HepG2 (cell line): ENCODE results near the gene INAFM1. TPM values are rescaled to one million over a fixed set of nuclear protein-coding genes. Genes with fewer than 3 reads are reported as not detected.

ENCODE experiments used
- ARID2 ChIP-seq: sonication (generic); formaldehyde crosslinking; IDR thresholded peaks from 2 replicates; pipeline ENCODE4 v1.8.1; 2022; ENCODE audit warnings: mild to moderate bottlenecking, missing genetic modification reagents, borderline replicate concordance
- ARID3A ChIP-seq: IDR thresholded peaks from 2 replicates; pipeline ENCODE4 v1.6.1; 2012; ENCODE audit warnings: low read depth, low read length, improper control_type of control experiment
- ATAD3A ChIP-seq: sonication (generic); formaldehyde crosslinking; IDR thresholded peaks from 2 replicates; pipeline ENCODE4 v1.4.0; 2020; ENCODE audit warnings: missing genetic modification reagents
- BCL3 ChIP-seq: sonication (generic); formaldehyde crosslinking; IDR thresholded peaks from 2 replicates; pipeline ENCODE4 v1.5.1; 2020; ENCODE audit warnings: mild to moderate bottlenecking, missing genetic modification reagents, moderate library complexity
- KDM5B ChIP-seq: sonication (generic); formaldehyde crosslinking; IDR thresholded peaks from 2 replicates; pipeline ENCODE4 v1.4.0; 2020; ENCODE audit warnings: missing genetic modification reagents, mild to moderate bottlenecking, borderline replicate concordance
- KMT2A ChIP-seq: sonication (generic); formaldehyde crosslinking; IDR thresholded peaks from 2 replicates; pipeline ENCODE4 v1.4.0; 2020; ENCODE audit warnings: missing genetic modification reagents
- MED13 ChIP-seq: sonication (generic); formaldehyde crosslinking; IDR thresholded peaks from 2 replicates; pipeline ENCODE4 v1.5.0; 2020; ENCODE audit warnings: missing genetic modification reagents
- MEF2D ChIP-seq: sonication (generic); formaldehyde crosslinking; IDR thresholded peaks from 2 replicates; pipeline ENCODE4 v1.5.1; 2020; ENCODE audit warnings: mild to moderate bottlenecking, missing genetic modification reagents
- MTA1 ChIP-seq: sonication (generic); formaldehyde crosslinking; IDR thresholded peaks from 2 replicates; pipeline ENCODE4 v1.4.0; 2020; ENCODE audit warnings: missing genetic modification reagents, mild to moderate bottlenecking, borderline replicate concordance
- PBX3 ChIP-seq: sonication (generic); formaldehyde crosslinking; IDR thresholded peaks from 2 replicates; pipeline ENCODE4 v1.8.1; 2023; ENCODE audit warnings: missing genetic modification reagents, inconsistent platforms, borderline replicate concordance
- PHB2 ChIP-seq: fragments of 450-650 bp; IDR thresholded peaks from 2 replicates; pipeline ENCODE4 v1.6.1; 2018; ENCODE audit not compliant: partially characterized antibody
- SP2 ChIP-seq: sonication (generic); formaldehyde crosslinking; IDR thresholded peaks from 2 replicates; pipeline ENCODE4 v1.5.1; 2020; ENCODE audit warnings: mild to moderate bottlenecking, missing genetic modification reagents
- ZBTB26 ChIP-seq: IDR thresholded peaks from 2 replicates; pipeline ENCODE4 v1.6.1; 2016; ENCODE audit warnings: missing compliant biosample characterization, missing genetic modification reagents, borderline replicate concordance
- ZNF280D ChIP-seq: sonication (generic); formaldehyde crosslinking; IDR thresholded peaks from 2 replicates; pipeline ENCODE4 v1.5.1; 2020; ENCODE audit warnings: mild to moderate bottlenecking, missing genetic modification reagents
- ZNF570 ChIP-seq: sonication (generic); formaldehyde crosslinking; IDR thresholded peaks from 2 replicates; pipeline ENCODE4 v1.4.0; 2020; ENCODE audit warnings: mild to moderate bottlenecking, missing genetic modification reagents, borderline replicate concordance
- ZNF703 ChIP-seq: sonication (generic); formaldehyde crosslinking; IDR thresholded peaks from 2 replicates; pipeline ENCODE4 v1.5.1; 2020; ENCODE audit warnings: missing genetic modification reagents, mild to moderate bottlenecking, moderate library complexity, borderline replicate concordance
- polyA plus RNA-seq, 8 experiments: library from polyadenylated mRNA; depleted of rRNA in 3 of 8; stranded (reverse) in 7 of 8; unstranded in 1 of 8; fragments of >200 nt; fragmentation: Illumina TruSeq in 4 of 8; extraction: Trizol in 4 of 8; gene quantifications; 2 replicates each; pipeline versions ENCODE4 v1.2.1 to v1.2.3, GENCODE V29; 2011 to 2016; ENCODE audit warnings: low read depth in 4 of 8, missing spikeins in 1 of 8, mixed read lengths in 1 of 8; ENCODE audit not compliant: insufficient read depth in 1 of 8
- total RNA-seq, 5 experiments: library from RNA; depleted of rRNA; stranded (reverse); fragments of >200 nt; fragmentation: Illumina TruSeq; extraction: Trizol; gene quantifications; 2 replicates each; pipeline ENCODE4 v1.2.3, GENCODE V29; 2016; ENCODE audit warnings: low read depth in 1 of 5
- TF ChIP-seq, protein P1 (sequence below): IDR thresholded peaks from 2 replicates; pipeline ENCODE4 v1.6.1; 2016; ENCODE audit warnings: missing genetic modification reagents, missing compliant biosample characterization

Gene INAFM1
- total and polyA plus RNA-seq, 2 of the 13 experiments (the other 11 are each of a cell fraction or from before 2014, with no cell fraction given): 0.88 to 1.9 TPM

DNA sequence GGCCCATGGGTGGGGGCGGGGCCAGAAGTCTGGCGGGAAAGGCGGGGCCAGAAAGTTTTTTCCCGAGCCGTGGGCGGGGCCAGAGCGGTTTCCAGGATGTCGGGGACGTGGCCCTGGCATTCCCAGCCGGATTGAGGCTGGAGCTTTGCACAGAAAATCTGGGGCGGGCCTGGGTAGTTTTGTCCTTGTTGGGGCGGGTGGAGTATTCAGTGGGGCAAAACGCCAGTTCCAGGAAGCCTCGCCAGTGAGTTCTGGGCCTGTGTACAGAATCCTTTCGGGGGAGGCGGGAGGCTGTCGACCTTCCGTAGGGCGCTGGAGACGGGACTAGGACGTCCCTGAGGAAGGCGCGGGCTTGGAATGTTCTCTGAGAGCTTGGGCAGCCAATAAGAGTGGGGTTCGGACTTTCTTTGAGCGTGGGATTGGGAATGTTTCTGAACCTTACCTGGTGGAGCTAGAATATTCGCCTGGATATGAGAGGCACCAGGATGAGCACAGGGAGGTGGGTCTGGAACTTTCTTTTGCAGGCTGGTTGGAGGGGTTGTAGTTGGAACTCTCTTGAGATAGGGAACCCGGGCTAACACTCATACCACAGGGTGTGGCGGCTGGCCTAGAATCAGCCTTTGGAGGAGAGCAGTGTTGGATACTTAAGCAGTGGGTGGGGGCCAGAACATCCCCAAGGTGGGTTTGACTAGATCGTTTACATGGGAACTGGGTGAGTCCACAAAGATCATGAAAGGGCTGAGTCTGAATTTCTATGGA lies 17.1 kb upstream of the INAFM1 start (continued):
- TF ChIP-seq ZNF280D (CRISPR knock-in tag) (no peak), ARID3A (no peak; the same call in 1 of the 2 replicates), ZNF570 (0 out of 2 replicates have a peak, but pooled peaks have one; percentile 46), ZNF703 (CRISPR knock-in tag) (no peak), PHB2 (no peak), KMT2A (CRISPR knock-in tag) (no peak), SP2 (CRISPR knock-in tag) (no peak), BCL3 (CRISPR knock-in tag) (no peak), ZBTB26 (CRISPR knock-in tag) (no peak), KDM5B (peak; percentile 74; the same call in 1 of the 2 replicates), MED13 (CRISPR knock-in tag) (no peak), PBX3 (CRISPR knock-in tag) (no peak), MEF2D (CRISPR knock-in tag) (no peak), ARID2 (0 out of 2 replicates have a peak, but pooled peaks have one; percentile 70), ATAD3A (CRISPR knock-in tag) (no peak), MTA1 (CRISPR knock-in tag) (no peak)
- TF ChIP-seq, protein P1, sequence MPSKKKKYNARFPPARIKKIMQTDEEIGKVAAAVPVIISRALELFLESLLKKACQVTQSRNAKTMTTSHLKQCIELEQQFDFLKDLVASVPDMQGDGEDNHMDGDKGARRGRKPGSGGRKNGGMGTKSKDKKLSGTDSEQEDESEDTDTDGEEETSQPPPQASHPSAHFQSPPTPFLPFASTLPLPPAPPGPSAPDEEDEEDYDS (CRISPR knock-in tag): no peak; the same call in none of the 2 replicates
